Dendritic cell treated with granulocyte-macrophage colony-stimulating factor and Interleukin-4, amounts not matched to agents 40 ng/mL and 50 ng/mL, for 4 days (primary cell): ENCODE results near the gene DACT3.

Source experiments
- H3K27ac Mint-ChIP-seq: one replicate; pipeline ENCODE4 v1.8.0; 2022; ENCODE audit warnings: mild to moderate bottlenecking, mixed read lengths
- H3K27me3 Mint-ChIP-seq: one replicate; pipeline ENCODE4 v1.8.0; 2022; ENCODE audit warnings: mild to moderate bottlenecking, mixed read lengths
- H3K36me3 Mint-ChIP-seq: one replicate; pipeline ENCODE4 v1.8.0; 2022; ENCODE audit warnings: low read depth, mixed read lengths
- H3K4me1 Mint-ChIP-seq: one replicate; pipeline ENCODE4 v1.8.0; 2022; ENCODE audit warnings: low read depth, mixed read lengths
- H3K4me3 Mint-ChIP-seq: one replicate; pipeline ENCODE4 v1.8.0; 2022; ENCODE audit warnings: mild to moderate bottlenecking, moderate library complexity, mixed read lengths
- H3K9me3 Mint-ChIP-seq: one replicate; pipeline ENCODE4 v1.8.0; 2022; ENCODE audit warnings: mixed read lengths
- intact Hi-C: fragments of 100-400 bp; cut with micrococcal nuclease; formaldehyde crosslinking; loops from one replicate; pipeline ENCODE4 v1.15.0; 2022

Gene DACT3

GRCh38 chr19:46607448-46607841 is 53.5 kb downstream of the DACT3 start:
- intact Hi-C loops = no loop called here
- no peak overlapping the region for H3K4me3 Mint-ChIP-seq
- peaks cover 37% of the 10 kb centered on the region for H3K27me3 Mint-ChIP-seq
- peaks cover 72% of the 10 kb centered on the region for H3K4me1 Mint-ChIP-seq
- H3K27ac Mint-ChIP-seq = no peak overlapping the region
- peaks cover 69% of the 10 kb centered on the region for H3K36me3 Mint-ChIP-seq
- no peaks in the 10 kb centered on the region for H3K9me3 Mint-ChIP-seq

DNA sequence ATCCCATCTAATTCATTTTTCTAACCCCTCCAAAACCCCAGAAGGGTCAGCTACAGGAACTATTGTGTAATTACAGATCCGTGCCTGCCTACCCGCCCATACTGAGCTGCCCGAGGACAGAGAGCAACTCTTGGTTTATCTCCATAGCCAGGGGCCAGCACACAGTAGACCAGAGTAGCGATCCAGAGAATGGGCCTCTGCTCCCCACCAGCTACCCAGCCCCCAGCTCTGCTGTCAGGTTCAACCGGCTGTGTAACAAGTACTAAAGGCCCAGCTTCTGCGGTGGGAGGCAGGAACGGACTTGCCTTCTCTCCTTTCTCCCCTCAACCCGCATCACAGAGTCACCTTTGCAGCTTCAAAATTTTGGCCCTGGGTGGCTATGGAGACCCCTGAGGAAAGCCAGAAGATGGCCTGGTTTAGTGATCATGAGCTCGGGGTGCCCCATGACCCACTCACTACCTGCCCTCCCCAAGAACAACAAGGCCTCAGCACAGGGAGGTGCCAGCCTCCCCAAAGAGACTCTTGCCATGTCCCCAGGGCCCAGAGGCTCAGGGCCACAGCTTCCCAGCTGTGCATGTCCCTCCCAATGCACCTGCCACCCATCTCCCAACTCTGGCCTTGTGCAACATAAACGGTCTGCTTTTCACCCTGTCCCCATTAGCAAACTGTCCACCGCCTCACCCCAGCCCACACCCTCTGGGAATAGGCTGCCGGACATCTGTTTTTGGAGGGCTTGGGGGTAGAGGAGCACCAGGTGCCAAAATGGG is 54.1 kb downstream of the DACT3 start:
- Mint-ChIP-seq H3K4me3 (no peak overlapping the region), H3K27ac (no peak overlapping the region), H3K36me3 (peaks cover 75% of the 10 kb centered on the region), H3K9me3 (no peaks in the 10 kb centered on the region), H3K27me3 (peaks cover 32% of the 10 kb centered on the region), H3K4me1 (peaks cover 72% of the 10 kb centered on the region)
- intact Hi-C loops = no loop called here

DNA sequence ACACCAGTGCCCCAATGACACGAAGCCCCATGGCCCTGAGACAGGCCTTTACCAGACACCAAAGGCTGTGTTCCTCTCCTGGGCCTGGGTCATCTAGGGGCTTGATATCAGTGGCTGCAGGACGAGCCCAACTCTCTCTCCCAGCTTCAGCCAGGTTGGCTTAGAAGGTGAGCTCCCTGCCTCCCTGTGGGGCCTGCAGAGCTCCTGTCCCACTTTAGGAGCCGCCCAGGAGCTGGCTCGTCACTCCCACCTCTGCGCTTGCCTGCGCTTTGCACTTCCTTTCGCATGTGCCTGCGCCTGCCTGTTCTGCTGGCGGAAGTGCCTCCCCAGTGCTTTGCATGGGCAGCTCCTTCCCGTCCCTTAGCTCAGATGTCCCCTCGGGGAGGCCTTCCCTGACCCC is 55.0 kb downstream of the DACT3 start:
- Mint-ChIP-seq H3K36me3 (peaks cover 84% of the 10 kb centered on the region), H3K27ac (no peak overlapping the region), H3K9me3 (no peaks in the 10 kb centered on the region), H3K4me3 (no peak overlapping the region), H3K27me3 (peaks cover 29% of the 10 kb centered on the region), H3K4me1 (peaks cover 70% of the 10 kb centered on the region)
- intact Hi-C loops = no loop called here

DNA sequence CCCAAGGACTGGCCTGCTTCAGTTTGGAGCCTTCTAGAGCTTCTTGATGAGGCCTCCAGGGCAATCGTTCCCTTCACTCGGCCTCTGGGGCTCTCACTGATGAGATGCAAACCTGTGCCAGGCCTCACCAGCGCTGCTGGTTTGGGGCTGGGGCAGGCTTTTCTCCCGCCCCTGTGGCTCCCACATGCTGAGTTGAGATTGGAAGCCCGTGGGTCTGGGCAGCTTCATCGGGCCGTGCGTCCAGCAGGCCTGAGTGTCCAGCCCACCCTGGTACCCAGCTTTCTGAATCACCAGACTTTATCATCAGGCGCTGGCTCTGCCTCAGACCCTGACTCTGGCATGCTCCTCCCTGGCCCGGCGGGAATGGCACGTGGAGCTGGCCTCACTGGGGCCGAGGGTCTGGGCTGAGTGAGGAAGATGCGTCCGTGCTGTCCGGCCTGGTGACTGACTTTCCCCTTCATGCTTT is 55.6 kb downstream of the DACT3 start:
- Mint-ChIP-seq H3K27me3 (peaks cover 25% of the 10 kb centered on the region), H3K27ac (no peak overlapping the region), H3K4me3 (no peak overlapping the region), H3K36me3 (peaks cover 84% of the 10 kb centered on the region), H3K4me1 (peaks cover 64% of the 10 kb centered on the region), H3K9me3 (no peaks in the 10 kb centered on the region)
- intact Hi-C loops = no loop called here

- Mint-ChIP-seq H3K4me1 (peaks cover 64% of the 10 kb centered on the region), H3K27me3 (peaks cover 22% of the 10 kb centered on the region), H3K27ac (no peak overlapping the region), H3K9me3 (no peaks in the 10 kb centered on the region), H3K4me3 (no peak overlapping the region), H3K36me3 (peaks cover 84% of the 10 kb centered on the region)
- intact Hi-C loops = no loop called here
These were observed 56.1 kb downstream of the DACT3 start for GRCh38 chr19:46604781-46605355.

- intact Hi-C loops = no loop called here
These were observed 57.2 kb downstream of the DACT3 start for GRCh38 chr19:46603752-46604231.

GRCh38 chr19:46603195-46603637 is 57.8 kb downstream of the DACT3 start:
- Mint-ChIP-seq H3K9me3 (peaks cover 11% of the 10 kb centered on the region), H3K4me3 (peak overlapping the region; percentile 98), H3K36me3 (peaks cover 76% of the 10 kb centered on the region), H3K27me3 (peaks cover 15% of the 10 kb centered on the region), H3K27ac (peak overlapping the region; percentile 100), H3K4me1 (peaks cover 56% of the 10 kb centered on the region)
- intact Hi-C loops = no loop called here

More at GRCh38 chr19:46603752-46604231, 57.2 kb downstream of the DACT3 start:
- Mint-ChIP-seq H3K4me3 (no peak overlapping the region), H3K4me1 (peaks cover 56% of the 10 kb centered on the region), H3K9me3 (peaks cover 5% of the 10 kb centered on the region), H3K27me3 (peaks cover 15% of the 10 kb centered on the region), H3K27ac (peak overlapping the region; percentile 100), H3K36me3 (peaks cover 76% of the 10 kb centered on the region)

DNA sequence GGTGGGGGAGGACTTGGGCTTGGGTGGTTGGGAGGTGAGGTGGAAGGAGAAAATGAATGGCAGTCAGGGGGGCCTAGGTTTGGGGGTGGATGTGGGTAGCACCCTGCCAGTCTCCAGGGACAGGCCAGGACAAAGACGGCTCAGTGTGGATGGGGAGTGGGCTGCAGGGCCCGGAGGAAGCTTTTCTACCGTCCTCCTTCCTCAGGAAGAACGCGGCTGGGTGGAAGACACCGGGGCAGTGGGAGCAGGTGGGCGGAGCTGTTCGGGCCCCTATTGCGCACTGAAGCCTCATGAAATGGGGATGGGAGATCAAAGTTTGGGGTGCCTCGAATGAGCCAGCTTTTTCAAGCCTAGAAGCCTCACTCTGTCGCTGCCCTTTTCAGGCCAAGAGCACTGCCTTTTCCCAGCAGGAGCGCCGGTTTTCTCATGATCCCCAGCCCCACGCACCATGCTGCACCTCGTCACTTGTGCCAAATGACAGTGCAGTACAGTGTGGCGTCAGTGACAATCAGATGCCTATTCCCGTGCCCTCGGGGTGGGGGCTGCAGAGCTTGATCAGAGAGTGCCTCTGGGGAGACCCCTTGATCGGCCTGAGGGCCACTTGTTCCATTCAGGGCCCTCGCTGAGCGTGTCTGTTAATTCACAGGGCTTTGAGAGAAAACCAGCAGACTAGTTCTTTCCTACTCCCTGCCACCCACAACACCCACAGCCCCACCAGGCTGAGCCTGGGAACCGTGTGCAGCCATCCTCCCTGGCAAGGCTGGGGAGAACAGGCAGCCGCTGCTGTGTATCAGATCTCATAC is 58.4 kb downstream of the DACT3 start:
- Mint-ChIP-seq H3K4me1 (peaks cover 56% of the 10 kb centered on the region), H3K27ac (peak overlapping the region; percentile 100), H3K4me3 (peak overlapping the region; percentile 98), H3K27me3 (peaks cover 12% of the 10 kb centered on the region), H3K9me3 (peaks cover 15% of the 10 kb centered on the region), H3K36me3 (peaks cover 71% of the 10 kb centered on the region)
- intact Hi-C loops = no loop called here

GRCh38 chr19:46601318-46602224 is 59.4 kb downstream of the DACT3 start, which contains the start of gene CALM3:
Gene CALM3, plus strand, starts transcription at chr19:46601330. Its CDS starts 105 bp downstream, at chr19:46601435.
- Mint-ChIP-seq H3K36me3 (peaks cover 61% of the 10 kb centered on the region), H3K27me3 (peaks cover 10% of the 10 kb centered on the region), H3K27ac (peak within 1 kb of the TSS; percentile 100), H3K4me3 (peak within 1 kb of the TSS; percentile 98), H3K9me3 (peaks cover 15% of the 10 kb centered on the region), H3K4me1 (peaks cover 56% of the 10 kb centered on the region)
- intact Hi-C loops = no loop called here

- Mint-ChIP-seq H3K4me3 (peak overlapping the region; percentile 98), H3K4me1 (peaks cover 47% of the 10 kb centered on the region), H3K36me3 (peaks cover 52% of the 10 kb centered on the region), H3K27ac (peak overlapping the region; percentile 100), H3K27me3 (peaks cover 7% of the 10 kb centered on the region), H3K9me3 (peaks cover 15% of the 10 kb centered on the region)
- intact Hi-C loops = no loop called here
These were observed 60.3 kb downstream of the DACT3 start for GRCh38 chr19:46600384-46601317.

DNA sequence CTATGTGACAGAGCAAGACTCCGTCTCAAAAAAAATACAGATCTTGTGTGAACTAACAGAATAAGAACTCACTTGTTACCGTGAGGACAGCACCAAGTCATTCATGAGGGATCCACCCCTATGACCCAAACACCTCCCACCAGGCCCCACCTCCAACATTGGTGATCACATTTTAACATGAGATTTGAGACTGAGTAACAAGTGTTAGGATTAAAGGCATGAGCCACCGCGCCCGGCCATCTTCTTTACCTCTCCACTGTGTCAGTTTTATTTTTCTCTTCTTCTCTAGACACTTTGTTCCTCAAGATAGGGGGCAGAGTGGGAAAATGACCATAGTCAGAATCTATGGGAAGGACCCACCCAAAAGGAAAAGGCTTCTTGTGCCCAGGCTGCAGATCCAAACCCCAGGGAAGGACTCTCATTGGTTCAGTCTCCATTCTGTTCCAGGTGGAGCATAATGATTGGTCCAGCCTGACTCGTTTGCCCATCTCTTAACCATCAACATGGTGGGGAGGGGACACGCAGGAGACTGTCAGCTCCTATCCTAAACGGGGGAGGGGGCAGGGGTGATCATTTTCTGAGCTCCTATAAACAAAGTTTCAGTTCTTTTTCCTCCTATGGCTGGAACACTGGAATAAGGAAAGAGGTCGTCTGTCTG is 61.1 kb downstream of the DACT3 start:
- peaks cover 15% of the 10 kb centered on the region for H3K9me3 Mint-ChIP-seq
- peaks cover 44% of the 10 kb centered on the region for H3K36me3 Mint-ChIP-seq
- intact Hi-C loops = no loop called here
- H3K4me1 Mint-ChIP-seq = peaks cover 42% of the 10 kb centered on the region
- H3K27ac Mint-ChIP-seq = peak overlapping the region; percentile 100
- peaks cover 7% of the 10 kb centered on the region for H3K27me3 Mint-ChIP-seq
- H3K4me3 Mint-ChIP-seq = peak overlapping the region; percentile 98

DNA sequence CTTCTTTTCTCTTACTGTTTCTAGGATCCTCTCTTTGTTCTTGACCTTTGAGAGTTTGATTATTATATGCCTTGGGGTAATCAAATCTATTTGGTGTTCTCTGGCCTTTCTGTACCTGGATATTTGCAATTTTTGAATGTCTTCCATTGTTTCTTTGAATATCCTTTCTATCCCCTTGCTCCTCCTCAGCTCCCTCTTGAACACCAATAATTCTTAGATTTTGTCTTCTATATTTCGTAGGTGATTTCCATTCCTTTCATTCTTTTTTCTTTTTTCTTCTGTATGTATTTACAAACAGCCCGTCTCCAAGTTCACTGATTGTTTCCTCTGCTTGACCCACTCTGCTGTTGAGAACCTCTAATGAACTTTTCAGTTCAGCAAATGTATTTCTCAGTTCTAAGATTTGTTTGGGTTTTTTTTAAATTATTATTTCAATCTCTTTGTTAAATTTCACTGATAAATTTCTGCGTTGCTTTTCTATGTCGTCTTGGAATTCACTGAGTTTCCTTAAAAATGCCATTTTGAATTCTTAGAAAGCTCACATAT is 62.5 kb downstream of the DACT3 start:
- Mint-ChIP-seq H3K27ac (no peak overlapping the region), H3K4me1 (peaks cover 31% of the 10 kb centered on the region)

More for the DNA sequence above, 62.5 kb downstream of the DACT3 start:
- Mint-ChIP-seq H3K9me3 (peaks cover 15% of the 10 kb centered on the region), H3K27me3 (peaks cover 7% of the 10 kb centered on the region), H3K4me3 (no peak overlapping the region), H3K36me3 (peaks cover 37% of the 10 kb centered on the region)
- intact Hi-C loops = no loop called here
